ENCODE results near the gene NOXA1.
"Not testable (repeated sequence)": the region's sequence is repeated elsewhere in the genome, so short reads cannot be mapped to it uniquely, and the experiment has no call there.

Gene NOXA1

GRCh38 chr9:137422604-137423513, at the start of gene NOXA1, which contains the start of gene EXD3:
NOXA1 (plus strand) TSS chr9:137423393; CDS start chr9:137423530, 137 bp downstream.
EXD3 (minus strand) TSS chr9:137423162; CDS start chr9:137395357, 27,805 bp downstream.
- H3K9ac ChIP-seq (ENCODE audit: low read length): peak within 1 kb of the TSS; percentile 64
- H3K36me3 ChIP-seq (ENCODE audit: control insufficient read depth, insufficient read depth, low read length): no peaks in the 10 kb centered on the region
- no peak within 1 kb of the TSS for H3K27ac ChIP-seq (ENCODE audit: low read depth, low read length)
- H3K4me1 ChIP-seq (ENCODE audit: control insufficient read depth, insufficient read depth, low read length): no peaks in the 10 kb centered on the region
- peak within 1 kb of the TSS; percentile 85 for H3K4me3 ChIP-seq (ENCODE audit: low read length)
- no peaks in the 10 kb centered on the region for H3K27me3 ChIP-seq (ENCODE audit: control insufficient read depth, insufficient read depth, low read length)

DNA sequence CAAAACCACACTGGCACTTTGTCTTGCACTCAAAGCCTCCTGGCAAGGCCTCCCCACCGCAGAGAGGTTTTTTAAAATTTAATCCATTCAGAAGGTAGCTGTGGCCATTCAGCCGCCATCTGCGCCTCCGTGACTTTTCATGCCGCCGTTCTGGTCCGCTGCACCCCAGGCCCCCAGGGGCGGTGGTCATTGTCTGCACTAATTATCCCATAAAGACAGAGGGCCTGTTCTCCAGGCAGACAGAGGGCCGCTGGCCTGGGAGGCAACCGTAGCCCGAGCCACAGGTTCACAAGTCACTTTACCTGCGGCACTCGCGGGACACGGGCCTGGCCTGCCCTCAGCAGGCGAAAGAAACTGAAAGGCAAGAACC, 49.6 kb upstream of the NOXA1 start:
- Histone ChIP-seq H3K36me3 (ENCODE audit: control insufficient read depth, insufficient read depth, low read length) (peaks cover 3% of the 10 kb centered on the region), H3K9ac (ENCODE audit: low read length) (no peak overlapping the region), H3K4me3 (ENCODE audit: low read length) (no peak overlapping the region), H3K4me1 (ENCODE audit: control insufficient read depth, insufficient read depth, low read length) (no peaks in the 10 kb centered on the region), H3K27me3 (ENCODE audit: control insufficient read depth, insufficient read depth, low read length) (no peaks in the 10 kb centered on the region), H3K27ac (ENCODE audit: low read depth, low read length) (no peak overlapping the region)

- H3K9ac ChIP-seq (ENCODE audit: low read length): no peak overlapping the region
- no peak overlapping the region for H3K4me3 ChIP-seq (ENCODE audit: low read length)
- H3K27ac ChIP-seq (ENCODE audit: low read depth, low read length): no peak overlapping the region
- H3K4me1 ChIP-seq (ENCODE audit: control insufficient read depth, insufficient read depth, low read length): no peaks in the 10 kb centered on the region
- H3K27me3 ChIP-seq (ENCODE audit: control insufficient read depth, insufficient read depth, low read length): no peaks in the 10 kb centered on the region
- peaks cover 3% of the 10 kb centered on the region for H3K36me3 ChIP-seq (ENCODE audit: control insufficient read depth, insufficient read depth, low read length)
These were observed 48.9 kb upstream of the NOXA1 start for GRCh38 chr9:137374131-137374845.

- Histone ChIP-seq H3K27ac (ENCODE audit: low read depth, low read length) (no peak overlapping the region), H3K4me3 (ENCODE audit: low read length) (no peak overlapping the region), H3K4me1 (ENCODE audit: control insufficient read depth, insufficient read depth, low read length) (no peaks in the 10 kb centered on the region)
These were observed 47.7 kb upstream of the NOXA1 start for GRCh38 chr9:137375321-137376058.

GRCh38 chr9:137376386-137376785, 46.8 kb upstream of the NOXA1 start:
- H3K9ac ChIP-seq (ENCODE audit: low read length): no peak overlapping the region

More at GRCh38 chr9:137375321-137376058, 47.7 kb upstream of the NOXA1 start:
- no peaks in the 10 kb centered on the region for H3K27me3 ChIP-seq (ENCODE audit: control insufficient read depth, insufficient read depth, low read length)
- no peak overlapping the region for H3K9ac ChIP-seq (ENCODE audit: low read length)
- H3K36me3 ChIP-seq (ENCODE audit: control insufficient read depth, insufficient read depth, low read length): peaks cover 3% of the 10 kb centered on the region

GRCh38 chr9:137378688-137379410, 44.3 kb upstream of the NOXA1 start:
- not testable (repeated sequence) for H3K4me3 ChIP-seq (ENCODE audit: low read length); H3K36me3 ChIP-seq (ENCODE audit: control insufficient read depth, insufficient read depth, low read length); H3K27ac ChIP-seq (ENCODE audit: low read depth, low read length); H3K27me3 ChIP-seq (ENCODE audit: control insufficient read depth, insufficient read depth, low read length); H3K9ac ChIP-seq (ENCODE audit: low read length); H3K4me1 ChIP-seq (ENCODE audit: control insufficient read depth, insufficient read depth, low read length)

More at GRCh38 chr9:137376386-137376785, 46.8 kb upstream of the NOXA1 start:
- peaks cover 3% of the 10 kb centered on the region for H3K36me3 ChIP-seq (ENCODE audit: control insufficient read depth, insufficient read depth, low read length)
- H3K27me3 ChIP-seq (ENCODE audit: control insufficient read depth, insufficient read depth, low read length): no peaks in the 10 kb centered on the region
- H3K4me3 ChIP-seq (ENCODE audit: low read length): no peak overlapping the region
- no peak overlapping the region for H3K27ac ChIP-seq (ENCODE audit: low read depth, low read length)
- H3K4me1 ChIP-seq (ENCODE audit: control insufficient read depth, insufficient read depth, low read length): no peaks in the 10 kb centered on the region

DNA sequence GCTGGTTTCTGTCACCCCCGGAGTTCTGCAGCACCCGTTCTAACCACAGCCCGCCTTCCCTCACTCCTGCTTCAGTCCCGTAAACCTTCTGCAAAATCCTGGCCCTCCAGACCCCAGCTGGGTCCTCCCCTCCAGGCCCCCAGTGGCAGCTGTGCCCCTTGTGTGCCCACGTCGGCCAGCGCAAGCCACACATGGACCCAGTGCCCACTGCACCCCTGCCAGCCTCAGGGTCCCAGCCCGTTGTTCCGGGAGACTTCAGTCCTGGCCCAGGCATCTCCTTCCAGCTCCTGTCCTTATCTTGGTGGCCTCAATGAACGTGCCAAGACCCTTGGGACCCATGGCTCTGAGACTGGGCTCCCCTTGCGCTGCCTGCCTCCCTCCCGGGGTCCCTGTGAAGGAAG, 43.4 kb upstream of the NOXA1 start:
- H3K4me3 ChIP-seq (ENCODE audit: low read length): no peak overlapping the region
- H3K27me3 ChIP-seq (ENCODE audit: control insufficient read depth, insufficient read depth, low read length): no peaks in the 10 kb centered on the region
- H3K4me1 ChIP-seq (ENCODE audit: control insufficient read depth, insufficient read depth, low read length): no peaks in the 10 kb centered on the region
- H3K36me3 ChIP-seq (ENCODE audit: control insufficient read depth, insufficient read depth, low read length): no peaks in the 10 kb centered on the region
- H3K9ac ChIP-seq (ENCODE audit: low read length): no peak overlapping the region
- H3K27ac ChIP-seq (ENCODE audit: low read depth, low read length): no peak overlapping the region

- Histone ChIP-seq H3K4me3 (ENCODE audit: low read length) (no peak overlapping the region), H3K9ac (ENCODE audit: low read length) (no peak overlapping the region), H3K27ac (ENCODE audit: low read depth, low read length) (no peak overlapping the region), H3K36me3 (ENCODE audit: control insufficient read depth, insufficient read depth, low read length) (no peaks in the 10 kb centered on the region), H3K4me1 (ENCODE audit: control insufficient read depth, insufficient read depth, low read length) (no peaks in the 10 kb centered on the region), H3K27me3 (ENCODE audit: control insufficient read depth, insufficient read depth, low read length) (no peaks in the 10 kb centered on the region)
These were observed 43.0 kb upstream of the NOXA1 start for GRCh38 chr9:137380171-137380570.

- Histone ChIP-seq H3K9ac (ENCODE audit: low read length) (no peak overlapping the region), H3K4me3 (ENCODE audit: low read length) (no peak overlapping the region), H3K27ac (ENCODE audit: low read depth, low read length) (no peak overlapping the region), H3K36me3 (ENCODE audit: control insufficient read depth, insufficient read depth, low read length) (no peaks in the 10 kb centered on the region), H3K27me3 (ENCODE audit: control insufficient read depth, insufficient read depth, low read length) (no peaks in the 10 kb centered on the region), H3K4me1 (ENCODE audit: control insufficient read depth, insufficient read depth, low read length) (no peaks in the 10 kb centered on the region)
These were observed 42.6 kb upstream of the NOXA1 start for GRCh38 chr9:137380606-137381005.

- no peaks in the 10 kb centered on the region for H3K27me3 ChIP-seq (ENCODE audit: control insufficient read depth, insufficient read depth, low read length)
- no peak overlapping the region for H3K27ac ChIP-seq (ENCODE audit: low read depth, low read length)
- H3K4me3 ChIP-seq (ENCODE audit: low read length): no peak overlapping the region
These were observed 41.4 kb upstream of the NOXA1 start for GRCh38 chr9:137381501-137382443.

DNA sequence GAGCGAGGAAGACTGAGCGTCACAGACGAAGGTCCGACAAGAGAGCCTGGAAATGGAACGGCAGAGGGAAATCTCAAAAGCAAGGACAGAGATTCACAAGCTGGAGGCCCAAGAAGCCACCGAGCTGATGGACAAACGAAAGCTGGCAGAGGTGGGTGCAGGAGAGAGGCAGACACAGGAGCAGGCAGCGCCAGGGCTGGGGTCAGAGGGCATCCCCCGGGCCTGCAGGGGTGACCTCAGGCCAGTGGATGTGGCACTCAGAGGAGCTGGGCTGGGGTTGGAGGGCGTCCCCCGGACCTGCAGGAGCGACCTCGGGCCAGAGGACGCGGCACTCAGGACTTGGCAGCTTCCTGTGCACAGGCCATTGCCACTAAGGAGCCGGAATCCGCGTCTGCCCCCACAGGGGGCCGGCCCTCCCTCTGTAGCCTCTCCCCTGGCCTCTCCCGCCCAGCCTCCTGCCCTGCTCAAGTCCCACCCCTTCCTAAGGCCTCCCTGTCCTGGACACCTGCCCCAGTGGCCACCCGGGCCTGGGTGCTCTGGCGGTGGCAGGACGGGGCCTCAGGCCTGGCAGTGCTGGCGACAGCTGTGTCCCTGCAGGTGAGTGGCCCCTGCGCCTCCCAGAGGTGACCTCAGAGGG, 40.6 kb upstream of the NOXA1 start:
- no peak overlapping the region for H3K9ac ChIP-seq (ENCODE audit: low read length)
- H3K36me3 ChIP-seq (ENCODE audit: control insufficient read depth, insufficient read depth, low read length): no peaks in the 10 kb centered on the region
- H3K27me3 ChIP-seq (ENCODE audit: control insufficient read depth, insufficient read depth, low read length): no peaks in the 10 kb centered on the region
- no peak overlapping the region for H3K4me3 ChIP-seq (ENCODE audit: low read length)
- no peaks in the 10 kb centered on the region for H3K4me1 ChIP-seq (ENCODE audit: control insufficient read depth, insufficient read depth, low read length)
- H3K27ac ChIP-seq (ENCODE audit: low read depth, low read length): no peak overlapping the region

More at GRCh38 chr9:137381501-137382443, 41.4 kb upstream of the NOXA1 start:
- H3K4me1 ChIP-seq (ENCODE audit: control insufficient read depth, insufficient read depth, low read length): no peaks in the 10 kb centered on the region
- no peak overlapping the region for H3K9ac ChIP-seq (ENCODE audit: low read length)
- no peaks in the 10 kb centered on the region for H3K36me3 ChIP-seq (ENCODE audit: control insufficient read depth, insufficient read depth, low read length)
